GM21825 (cell line): Measurements from ENCODE around the gene KIF22.
"Not testable (repeated sequence)": the region's sequence is repeated elsewhere in the genome, so short reads cannot be mapped to it uniquely, and the experiment has no call there.

Source experiments
- ATAC-seq: cut with Tn5 transposase; IDR thresholded peaks from one replicate; pipeline ENCODE4 v1.9.1; 2021; ENCODE audit warnings: mild to moderate bottlenecking, moderate library complexity; ENCODE audit not compliant: unreplicated experiment

KIF22 gene

GRCh38 chr16:29790183-29790948 is at the start of gene KIF22:
Gene KIF22 (plus strand): TSS chr16:29790751. CDS start chr16:29790760, 9 bp downstream.
- peak; percentile 89 for ATAC-seq

- ATAC-seq = no peak
These were observed 47.8 kb upstream of the KIF22 start for GRCh38 chr16:29742683-29743275.

DNA sequence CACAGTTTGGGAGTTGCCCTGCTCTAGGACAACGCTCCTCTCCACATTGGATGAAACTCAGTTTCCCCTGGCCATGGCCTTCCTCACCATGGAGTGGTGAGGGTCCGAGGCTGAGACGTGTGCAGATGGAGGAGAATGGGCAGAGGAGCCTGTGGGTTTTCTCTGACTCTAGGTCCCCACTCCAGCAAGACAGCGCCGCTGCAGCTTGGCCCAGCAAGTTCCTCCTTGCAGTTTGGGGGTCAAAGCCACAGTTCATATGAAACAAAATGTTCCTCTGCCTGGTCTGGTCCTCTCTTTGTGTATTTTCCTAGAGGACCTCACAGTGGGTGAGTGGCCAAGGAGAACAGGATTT is 47.1 kb upstream of the KIF22 start:
- ATAC-seq = no peak

- no peak for ATAC-seq
These were observed 46.6 kb upstream of the KIF22 start for GRCh38 chr16:29743827-29744531.

- ATAC-seq = no peak
These were observed 45.9 kb upstream of the KIF22 start for GRCh38 chr16:29744541-29745101.

- ATAC-seq = peak; percentile 34
These were observed 45.3 kb upstream of the KIF22 start for GRCh38 chr16:29745121-29745852.

GRCh38 chr16:29745853-29746345 is 44.7 kb upstream of the KIF22 start, which contains the start of gene C16orf54:
Gene C16orf54 (minus strand): TSS chr16:29745990. CDS start chr16:29744951, 1,039 bp downstream.
- ATAC-seq = peak; percentile 72

GRCh38 chr16:29746518-29746917 is 44.0 kb upstream of the KIF22 start:
- ATAC-seq = not testable (repeated sequence)

DNA sequence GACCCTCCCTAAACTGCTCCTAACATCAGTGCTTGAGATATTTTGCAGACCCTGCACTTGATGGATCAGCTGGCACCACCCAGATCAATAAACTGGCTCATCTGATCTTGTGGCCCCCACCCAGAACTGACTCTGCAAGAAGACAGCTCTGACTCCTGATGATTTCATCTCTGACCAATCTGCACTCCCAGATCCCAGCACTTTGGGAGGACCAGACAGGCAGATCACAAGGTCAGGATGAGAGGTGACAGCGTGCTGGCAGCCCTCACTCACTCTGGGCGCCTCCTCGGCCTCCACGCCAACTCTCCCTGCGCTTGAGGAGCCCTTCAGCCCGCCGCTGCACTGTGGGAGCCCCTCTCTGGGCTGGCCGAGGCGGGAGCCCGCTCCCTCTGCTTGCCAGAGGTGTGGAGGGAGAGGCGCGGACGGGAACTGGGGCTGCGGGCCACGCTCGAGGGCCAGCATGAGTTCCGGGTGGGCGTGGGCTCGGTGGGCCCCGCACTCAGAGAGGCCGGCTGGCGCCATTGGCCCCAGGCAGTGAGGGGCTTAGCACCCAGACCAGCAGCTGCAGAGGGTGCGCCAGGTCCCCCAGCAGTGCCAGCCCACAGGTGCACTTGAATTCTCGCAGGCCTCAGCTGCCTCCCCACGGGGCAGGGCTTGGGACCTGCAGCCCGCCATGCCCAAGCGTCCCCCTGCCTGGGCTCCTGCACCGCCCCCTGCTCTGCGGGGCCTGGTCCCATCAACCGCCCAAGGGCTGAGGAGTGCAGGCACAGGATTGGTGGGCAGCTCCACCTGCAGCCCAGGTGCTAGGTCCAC is 42.4 kb upstream of the KIF22 start:
- ATAC-seq = no peak

GRCh38 chr16:29748760-29749149 is 41.8 kb upstream of the KIF22 start:
- ATAC-seq = not testable (repeated sequence)

DNA sequence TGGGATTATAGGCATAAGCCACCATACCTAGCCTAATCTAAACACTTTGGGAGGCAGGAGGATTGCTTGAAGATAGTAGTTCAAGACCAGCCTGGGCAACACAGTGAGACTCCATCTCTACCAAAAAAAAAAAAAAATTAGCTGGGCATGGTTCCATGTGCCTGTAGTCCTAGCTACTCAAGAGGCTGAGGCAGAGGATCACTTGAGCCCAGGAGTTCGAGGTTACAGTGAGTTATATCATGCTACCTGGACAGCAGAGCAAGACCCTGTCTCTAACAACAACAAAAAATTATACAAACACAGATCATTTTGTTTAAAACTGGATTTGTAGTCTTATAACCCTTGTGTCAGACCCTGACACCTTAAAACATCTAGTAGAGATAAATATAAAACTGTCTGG is 37.0 kb upstream of the KIF22 start:
- no peak for ATAC-seq

- no peak for ATAC-seq
These were observed 33.9 kb upstream of the KIF22 start for GRCh38 chr16:29756654-29757053.

- not testable (repeated sequence) for ATAC-seq
These were observed 33.5 kb upstream of the KIF22 start for GRCh38 chr16:29757086-29757485.

DNA sequence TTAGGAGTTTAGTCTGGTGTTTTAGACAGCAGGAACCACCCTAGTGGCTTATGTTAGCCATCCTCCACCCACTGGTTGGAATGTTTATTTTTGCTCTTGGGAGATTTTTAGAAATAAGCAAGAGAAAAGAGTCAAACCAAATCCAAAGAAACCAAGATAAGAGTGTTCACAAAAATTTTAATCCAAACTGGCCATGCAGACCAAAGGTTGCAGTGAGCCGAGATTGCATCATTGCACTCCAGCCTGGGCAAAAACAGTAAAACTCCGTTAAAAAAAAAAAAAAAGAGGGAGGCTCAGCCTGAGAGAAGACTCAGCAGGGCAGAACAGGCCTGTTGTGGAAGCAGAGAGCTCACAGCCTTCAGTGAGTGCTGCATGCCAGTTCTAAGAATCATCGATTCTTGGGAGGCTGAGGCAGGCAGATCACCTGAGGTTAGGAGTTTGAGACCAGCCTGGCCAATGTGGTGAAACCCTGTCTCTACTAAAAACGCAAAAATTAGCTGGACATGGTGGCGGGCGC is 32.5 kb upstream of the KIF22 start:
- no peak for ATAC-seq

GRCh38 chr16:29760567-29761279 is 29.8 kb upstream of the KIF22 start:
- no peak for ATAC-seq

DNA sequence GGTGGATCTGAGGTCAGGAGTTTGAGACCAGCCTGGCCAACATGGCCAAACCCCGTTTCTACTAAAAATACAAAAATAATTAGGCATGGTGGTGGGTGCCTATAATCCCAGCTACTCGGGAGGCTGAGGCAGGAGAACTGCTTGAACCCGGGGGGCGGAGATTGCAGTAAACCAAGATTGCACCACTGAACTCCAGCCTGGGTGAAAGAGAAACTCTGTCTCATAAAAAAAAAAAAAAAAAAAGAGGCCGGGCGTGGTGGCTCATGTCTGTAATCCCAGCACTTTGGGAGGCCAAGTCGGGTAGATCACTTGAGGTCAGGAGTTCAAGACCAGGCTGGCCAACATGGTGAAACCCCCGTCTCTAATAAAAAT is 29.3 kb upstream of the KIF22 start:
- not testable (repeated sequence) for ATAC-seq

DNA sequence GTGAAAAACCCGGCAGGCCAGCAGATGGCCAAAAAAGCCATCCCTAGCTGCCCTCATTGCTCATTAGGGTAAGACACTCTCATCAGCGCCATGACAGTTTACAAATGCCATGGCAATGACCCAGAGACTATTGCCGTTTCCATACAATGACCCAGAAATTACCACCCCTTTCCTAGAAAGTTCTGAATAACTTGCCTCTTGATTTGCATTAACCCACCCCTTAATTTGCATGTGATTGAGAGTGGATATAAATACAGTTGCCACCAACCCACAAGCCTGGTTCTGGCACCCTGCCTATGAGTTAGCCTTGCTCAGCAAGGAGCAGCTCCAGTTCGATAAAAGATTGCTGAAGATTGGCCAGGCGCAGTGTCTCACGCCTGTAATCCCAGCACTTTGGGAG is 28.7 kb upstream of the KIF22 start:
- ATAC-seq = no peak

DNA sequence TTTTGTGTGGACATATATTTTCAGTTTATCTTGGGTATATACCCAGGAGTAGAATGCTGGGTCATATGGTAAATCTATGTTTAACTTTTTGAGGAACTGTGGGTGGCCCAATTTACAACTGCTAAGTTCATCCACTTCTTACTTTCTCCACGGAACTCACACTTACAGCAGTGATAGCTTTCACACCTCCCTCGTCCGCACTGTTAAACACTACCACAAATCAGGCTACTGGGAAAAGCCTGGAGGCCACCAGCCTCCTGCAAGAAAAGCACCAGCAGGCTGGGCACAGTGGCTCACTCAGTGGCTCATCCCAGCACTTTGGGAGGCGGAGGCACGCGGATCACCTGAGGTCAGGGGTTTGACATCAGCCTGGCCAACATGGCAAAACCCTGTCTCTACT is 27.2 kb upstream of the KIF22 start:
- no peak for ATAC-seq
